EH (cell line): ENCODE measurements around the gene ATP1A2.

Experiments used
- DNase-seq: peaks from one replicate; pipeline ENCODE4 v3.0.0-alpha.2; 2015; ENCODE audit warnings: low read depth

The ATP1A2 gene

GRCh38 chr1:160115545-160116282 is at the start of gene ATP1A2:
ATP1A2 (plus strand) TSS chr1:160115759; CDS start chr1:160115862, 103 bp downstream.
- DNase-seq: no peak

- no peak for DNase-seq
Observed at GRCh38 chr1:160066829-160067745, 48.5 kb upstream of the ATP1A2 start.

- no peak for DNase-seq
Observed at GRCh38 chr1:160068225-160068624, 47.3 kb upstream of the ATP1A2 start.

- DNase-seq: no peak
Observed at GRCh38 chr1:160069460-160070231, 45.9 kb upstream of the ATP1A2 start, which contains the start of gene KCNJ10. KCNJ10 (minus strand) TSS chr1:160070160; CDS start chr1:160042532, 27,628 bp downstream.

- DNase-seq: peak; percentile 67
Observed at GRCh38 chr1:160070243-160071163, 45.1 kb upstream of the ATP1A2 start.

GRCh38 chr1:160071289-160071688 is 44.3 kb upstream of the ATP1A2 start:
- no peak for DNase-seq

- no peak for DNase-seq
Observed at GRCh38 chr1:160074865-160075264, 40.7 kb upstream of the ATP1A2 start.

- no peak for DNase-seq
Observed at GRCh38 chr1:160075836-160076235, 39.7 kb upstream of the ATP1A2 start.

- peak; percentile 39 for DNase-seq
Observed at GRCh38 chr1:160076295-160076694, 39.3 kb upstream of the ATP1A2 start.

GRCh38 chr1:160077486-160077885 is 38.1 kb upstream of the ATP1A2 start:
- DNase-seq: no peak

GRCh38 chr1:160078512-160079195 is 36.9 kb upstream of the ATP1A2 start:
- peak; percentile 49 for DNase-seq

GRCh38 chr1:160079448-160079847 is 36.1 kb upstream of the ATP1A2 start:
- no peak for DNase-seq

- no peak for DNase-seq
Observed at GRCh38 chr1:160080381-160081100, 35.0 kb upstream of the ATP1A2 start.

- DNase-seq: peak; percentile 90
Observed at GRCh38 chr1:160081261-160081936, 34.2 kb upstream of the ATP1A2 start, which contains the start of gene KCNJ9. KCNJ9 (plus strand) TSS chr1:160081538; CDS start chr1:160084031, 2,493 bp downstream.

- no peak for DNase-seq
Observed at GRCh38 chr1:160082487-160082886, 33.1 kb upstream of the ATP1A2 start.

GRCh38 chr1:160082926-160083325 is 32.6 kb upstream of the ATP1A2 start:
- DNase-seq: no peak

GRCh38 chr1:160083968-160084770 is 31.4 kb upstream of the ATP1A2 start:
- DNase-seq: no peak

- DNase-seq: no peak
Observed at GRCh38 chr1:160084771-160085321, 30.7 kb upstream of the ATP1A2 start.
